T-helper 2 cell (primary cell): ENCODE measurements around the gene RNF41.
"Not testable (repeated sequence)": the region's sequence is repeated elsewhere in the genome, so short reads cannot be mapped to it uniquely, and the experiment has no call there.

Experiments used
- DNase-seq, 5 experiments: peaks; one replicate each; pipeline versions ENCODE4 v3.0.0 to v3.0.0-alpha.2; 2012 to 2022

RNF41 gene

GRCh38 chr12:56208006-56208405 lies 13.7 kb downstream of the RNF41 start:
- no peak for DNase-seq

GRCh38 chr12:56206452-56207166 lies 15.1 kb downstream of the RNF41 start:
- DNase-seq = peak in 1 of 5 experiments; percentile 15

GRCh38 chr12:56205445-56205844 lies 16.3 kb downstream of the RNF41 start:
- no peak for DNase-seq

GRCh38 chr12:56204275-56204674 lies 17.4 kb downstream of the RNF41 start:
- DNase-seq = no peak

- DNase-seq = no peak
These were observed 18.9 kb downstream of the RNF41 start for GRCh38 chr12:56202838-56203237.

GRCh38 chr12:56202366-56202765 lies 19.4 kb downstream of the RNF41 start:
- no peak for DNase-seq

- DNase-seq = no peak
These were observed 22.9 kb downstream of the RNF41 start for GRCh38 chr12:56198836-56199235.

- no peak for DNase-seq
These were observed 23.6 kb downstream of the RNF41 start for GRCh38 chr12:56197921-56198635.

GRCh38 chr12:56196818-56197550 lies 24.7 kb downstream of the RNF41 start:
- not testable (repeated sequence) for DNase-seq

- peak in 4 of 5 experiments; percentile 46 to 82 (median 58) for DNase-seq
These were observed 28.6 kb downstream of the RNF41 start for GRCh38 chr12:56193025-56193578.

- DNase-seq = no peak
These were observed 29.1 kb downstream of the RNF41 start for GRCh38 chr12:56192582-56192981.

- no peak for DNase-seq
These were observed 31.0 kb downstream of the RNF41 start for GRCh38 chr12:56190695-56191155.

- DNase-seq = peak; percentile 33 to 82 (median 70)
These were observed 31.6 kb downstream of the RNF41 start for GRCh38 chr12:56189918-56190694.

GRCh38 chr12:56189099-56189917 lies 32.4 kb downstream of the RNF41 start, which contains the start of gene SMARCC2:
Gene SMARCC2, minus strand, starts transcription at chr12:56189483. Its CDS starts 22 bp downstream, at chr12:56189461.
- peak; percentile 76 to 88 (median 82) for DNase-seq

GRCh38 chr12:56188778-56189098 lies 33.0 kb downstream of the RNF41 start:
- peak in 2 of 5 experiments; percentile 14 to 18 for DNase-seq

GRCh38 chr12:56188131-56188777 lies 33.5 kb downstream of the RNF41 start:
- DNase-seq = no peak

- DNase-seq = no peak
These were observed 34.8 kb downstream of the RNF41 start for GRCh38 chr12:56186957-56187356.

- DNase-seq = no peak
These were observed 43.4 kb downstream of the RNF41 start for GRCh38 chr12:56178347-56178746.

GRCh38 chr12:56172839-56173238 lies 48.9 kb downstream of the RNF41 start:
- DNase-seq = no peak

- no peak for DNase-seq
These were observed 52.4 kb downstream of the RNF41 start for GRCh38 chr12:56169229-56169759.
